ENCODE measurements around the gene MAL. TPM values are rescaled to one million over a fixed set of nuclear protein-coding genes. Genes with fewer than 3 reads are reported as not detected.
A peak's percentile ranks its signal among the peaks of the same experiment; 100 is the strongest.

MAL gene
- total RNA-seq, 1 donor from 2014 or later = not detected

GRCh38 chr2:95014126-95014708, 11.3 kb upstream of the MAL start:
- DNase-seq (ENCODE audit: low spot score in 2 of 2) (no peak), FAIRE-seq (no peak)

DNA sequence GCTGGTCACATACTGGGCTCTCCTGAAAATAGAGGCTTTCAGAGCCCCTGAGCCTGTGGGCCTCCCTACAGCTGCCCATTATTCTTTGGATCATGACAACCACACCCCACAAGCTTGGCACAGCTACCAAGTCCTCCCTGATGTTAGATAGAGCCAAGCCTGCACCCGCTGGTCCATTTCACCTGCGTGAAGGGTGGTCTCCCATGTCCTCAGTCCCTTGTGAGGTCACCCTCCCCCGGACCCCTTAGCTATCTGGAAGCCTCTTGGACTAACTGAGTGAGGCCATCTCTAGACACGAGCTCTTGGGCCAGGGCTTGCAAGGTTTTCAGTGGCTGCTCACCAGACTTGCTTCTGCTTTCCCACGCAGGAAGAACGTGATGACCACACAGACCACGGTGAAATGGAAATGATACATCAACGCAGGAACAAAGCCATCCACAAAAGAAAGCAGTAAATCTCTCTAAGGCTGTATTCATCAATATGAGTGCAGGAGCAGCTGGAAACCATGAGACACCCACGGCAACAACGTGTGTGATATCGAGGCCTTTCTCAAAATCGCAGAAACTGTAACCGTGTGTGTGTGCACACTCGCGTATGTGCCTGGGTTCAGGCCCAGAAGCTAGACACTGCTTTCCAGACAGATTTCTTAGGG, 10.1 kb upstream of the MAL start:
- no peak for FAIRE-seq
- DNase-seq (ENCODE audit: low spot score in 2 of 2) = no peak

- no peak for FAIRE-seq
- no peak for DNase-seq (ENCODE audit: low spot score in 2 of 2)
Observed at GRCh38 chr2:95016616-95017015, 8.9 kb upstream of the MAL start.

DNA sequence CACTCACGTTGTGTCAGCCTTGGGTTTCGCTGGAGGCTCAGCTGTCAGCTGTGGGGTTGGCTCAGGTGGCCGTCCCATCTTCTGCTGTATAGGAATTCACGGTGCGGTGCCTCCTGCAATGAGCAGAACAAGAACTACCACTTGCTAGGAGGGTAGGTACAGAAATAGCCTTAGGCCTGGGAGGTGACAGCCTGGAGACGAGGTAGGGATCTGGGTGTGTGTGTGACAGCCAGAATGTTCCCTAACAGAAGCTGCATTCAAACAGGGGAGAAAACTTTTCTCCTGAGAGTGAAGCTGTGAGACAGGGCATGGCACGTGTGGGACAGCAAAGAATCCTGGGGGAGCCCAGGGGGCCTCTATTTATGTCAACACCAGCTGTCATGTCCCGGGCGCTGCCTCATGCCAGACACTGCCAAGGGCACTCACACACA, 8.4 kb upstream of the MAL start:
- FAIRE-seq (no peak), DNase-seq (ENCODE audit: low spot score in 2 of 2) (no peak)

GRCh38 chr2:95017836-95018235, 7.7 kb upstream of the MAL start:
- no peak for DNase-seq (ENCODE audit: low spot score in 2 of 2)
- no peak for FAIRE-seq

DNA sequence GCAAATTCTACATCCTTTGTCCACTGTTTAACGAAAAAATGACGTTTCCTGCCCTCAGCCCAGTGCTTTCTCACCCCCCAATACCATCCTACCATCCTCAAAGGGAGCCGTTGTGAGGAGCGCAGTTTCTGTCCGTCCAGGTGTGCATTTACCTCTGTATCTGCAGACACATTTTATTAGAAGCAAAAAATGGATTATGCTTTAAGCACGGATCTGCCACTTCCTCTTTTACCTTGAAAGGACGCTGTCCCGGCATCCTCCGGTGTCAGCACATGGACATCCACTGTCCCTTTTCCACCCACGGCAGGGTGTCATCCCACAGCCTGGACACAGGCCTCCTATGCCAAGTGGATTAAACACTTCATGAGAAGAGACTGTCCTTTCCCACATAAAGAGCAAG, 7.2 kb upstream of the MAL start:
- FAIRE-seq = no peak

DNA sequence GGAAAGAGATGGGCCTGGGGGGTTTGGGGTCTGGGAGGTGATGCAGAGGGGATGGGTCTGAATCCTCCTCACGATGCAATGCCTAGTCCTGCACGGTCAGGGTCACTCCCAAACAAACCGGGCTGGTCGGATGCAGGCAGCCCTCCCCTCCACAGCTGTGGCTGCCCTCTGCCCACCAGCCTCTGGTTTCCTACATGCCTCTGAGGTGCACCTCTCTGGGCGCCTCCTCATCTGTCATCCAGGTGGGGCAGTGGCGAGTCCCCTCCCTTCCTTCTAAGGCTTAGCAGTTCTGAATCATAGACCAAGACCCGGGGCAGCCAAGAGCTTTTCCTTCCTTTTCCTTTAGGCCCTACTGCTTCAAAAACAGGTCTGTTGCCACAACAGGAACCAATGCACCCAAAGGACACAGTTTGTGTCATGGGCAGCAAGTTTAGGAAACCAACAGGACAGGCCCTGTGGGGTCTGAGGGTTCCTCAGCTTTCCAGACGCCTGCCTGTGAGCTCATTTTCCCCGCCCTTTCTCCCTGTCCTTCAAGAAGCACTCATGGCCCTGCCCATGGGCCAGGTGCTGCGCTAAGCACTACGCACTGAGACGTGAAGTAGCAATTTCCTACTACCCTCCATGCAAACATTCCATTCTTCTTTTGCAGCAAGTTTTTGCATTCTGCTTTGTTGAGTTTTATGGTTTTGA, 6.5 kb upstream of the MAL start:
- no peak for DNase-seq (ENCODE audit: low spot score in 2 of 2)
- FAIRE-seq = no peak

More for the DNA sequence above, 7.2 kb upstream of the MAL start:
- DNase-seq (ENCODE audit: low spot score in 2 of 2) = no peak

- FAIRE-seq (no peak), DNase-seq (ENCODE audit: low spot score in 2 of 2) (no peak)
Observed at GRCh38 chr2:95019572-95019971, 5.9 kb upstream of the MAL start.

DNA sequence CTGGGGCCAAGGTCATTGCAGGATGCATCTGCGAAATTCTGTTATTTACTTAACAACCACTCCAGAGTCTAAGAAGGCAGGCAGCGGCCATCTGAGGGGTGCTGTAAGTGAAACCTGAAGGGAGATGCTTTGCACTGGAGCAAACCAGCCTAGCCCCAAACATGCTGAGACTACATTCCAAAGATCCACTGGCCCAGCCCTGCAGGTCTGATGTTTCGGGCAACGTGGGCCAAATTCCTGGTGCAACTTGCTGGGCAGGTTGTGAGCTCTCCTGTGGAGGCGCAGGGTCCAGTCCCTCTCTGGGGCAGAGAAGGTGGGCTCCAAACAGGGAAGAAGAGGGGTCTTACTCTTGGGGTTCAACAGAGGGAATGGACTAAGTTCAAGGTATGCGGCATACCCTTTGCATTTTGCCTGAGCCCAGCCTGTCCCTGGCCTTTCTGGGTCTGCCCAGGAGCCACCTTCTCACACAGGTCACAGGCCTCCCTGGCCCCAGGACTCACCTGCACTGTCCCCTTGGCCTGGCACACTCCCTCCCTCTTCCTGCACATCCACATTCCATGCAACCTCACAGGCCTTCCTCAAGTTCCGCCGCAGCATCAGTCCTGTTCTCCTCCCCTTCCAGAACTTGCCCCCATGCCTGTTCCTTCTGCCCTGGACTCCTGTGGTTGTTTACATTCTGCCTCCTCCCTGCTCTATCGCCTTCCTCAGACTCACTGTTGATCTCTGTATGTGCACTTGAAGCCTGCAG, 5.1 kb upstream of the MAL start:
- FAIRE-seq (no peak), DNase-seq (ENCODE audit: low spot score in 2 of 2) (no peak)

GRCh38 chr2:95021023-95021416, 4.5 kb upstream of the MAL start:
- DNase-seq (ENCODE audit: low spot score in 2 of 2) = no peak
- FAIRE-seq = no peak

DNA sequence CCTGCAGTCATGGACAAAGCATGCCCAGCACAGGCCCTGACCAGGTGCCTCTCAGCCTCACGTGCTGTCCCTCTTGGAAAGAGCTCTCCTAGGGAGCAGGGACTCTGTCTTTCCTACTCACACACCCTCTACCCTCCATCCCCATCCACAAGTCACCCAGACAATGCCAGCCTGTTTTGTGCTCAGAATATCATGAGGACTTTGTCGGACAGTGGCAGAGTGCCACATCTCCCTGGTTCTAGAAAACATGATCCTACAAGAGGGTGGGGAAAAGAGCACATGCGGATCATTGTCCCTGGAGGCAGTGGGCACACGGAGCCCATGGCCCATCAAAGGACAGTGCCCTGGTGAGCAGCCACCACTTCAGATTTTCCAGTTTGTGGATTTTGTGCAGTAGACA, 3.7 kb upstream of the MAL start:
- no peak for DNase-seq (ENCODE audit: low spot score in 2 of 2)
- FAIRE-seq = no peak

- FAIRE-seq (no peak), DNase-seq (ENCODE audit: low spot score in 2 of 2) (peak; percentile 73 to 77)
Observed at GRCh38 chr2:95022309-95023221, 2.9 kb upstream of the MAL start.

GRCh38 chr2:95023222-95023597, 2.3 kb upstream of the MAL start:
- FAIRE-seq (no peak), DNase-seq (ENCODE audit: low spot score in 2 of 2) (no peak)

DNA sequence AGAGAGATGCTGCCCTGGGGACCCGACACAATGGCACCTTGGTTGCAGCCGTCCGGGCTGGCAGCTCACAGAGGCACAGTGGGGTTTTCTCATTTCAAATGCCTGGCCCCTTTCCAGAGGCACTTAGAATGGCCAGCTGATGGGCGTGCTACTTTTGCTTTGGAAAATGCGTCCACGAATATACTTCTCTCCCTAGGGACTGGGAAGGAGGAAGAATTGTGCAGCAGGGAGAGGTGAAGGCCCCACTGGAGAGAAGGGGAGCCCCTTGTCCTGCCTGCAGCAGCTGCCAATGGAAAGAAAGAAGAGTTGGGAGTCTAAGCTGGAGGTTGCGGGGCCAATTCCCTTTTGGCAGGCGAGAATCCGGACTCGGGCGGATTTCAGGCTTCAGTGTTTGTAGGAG, 1.1 kb upstream of the MAL start:
- FAIRE-seq = no peak
- DNase-seq (ENCODE audit: low spot score in 2 of 2) = peak in 1 of 2 donors; percentile 55

- DNase-seq (ENCODE audit: low spot score in 2 of 2) (peak in 1 of 2 donors; percentile 46), FAIRE-seq (no peak)
Observed at GRCh38 chr2:95024960-95025405, 525 bp upstream of the MAL start.

DNA sequence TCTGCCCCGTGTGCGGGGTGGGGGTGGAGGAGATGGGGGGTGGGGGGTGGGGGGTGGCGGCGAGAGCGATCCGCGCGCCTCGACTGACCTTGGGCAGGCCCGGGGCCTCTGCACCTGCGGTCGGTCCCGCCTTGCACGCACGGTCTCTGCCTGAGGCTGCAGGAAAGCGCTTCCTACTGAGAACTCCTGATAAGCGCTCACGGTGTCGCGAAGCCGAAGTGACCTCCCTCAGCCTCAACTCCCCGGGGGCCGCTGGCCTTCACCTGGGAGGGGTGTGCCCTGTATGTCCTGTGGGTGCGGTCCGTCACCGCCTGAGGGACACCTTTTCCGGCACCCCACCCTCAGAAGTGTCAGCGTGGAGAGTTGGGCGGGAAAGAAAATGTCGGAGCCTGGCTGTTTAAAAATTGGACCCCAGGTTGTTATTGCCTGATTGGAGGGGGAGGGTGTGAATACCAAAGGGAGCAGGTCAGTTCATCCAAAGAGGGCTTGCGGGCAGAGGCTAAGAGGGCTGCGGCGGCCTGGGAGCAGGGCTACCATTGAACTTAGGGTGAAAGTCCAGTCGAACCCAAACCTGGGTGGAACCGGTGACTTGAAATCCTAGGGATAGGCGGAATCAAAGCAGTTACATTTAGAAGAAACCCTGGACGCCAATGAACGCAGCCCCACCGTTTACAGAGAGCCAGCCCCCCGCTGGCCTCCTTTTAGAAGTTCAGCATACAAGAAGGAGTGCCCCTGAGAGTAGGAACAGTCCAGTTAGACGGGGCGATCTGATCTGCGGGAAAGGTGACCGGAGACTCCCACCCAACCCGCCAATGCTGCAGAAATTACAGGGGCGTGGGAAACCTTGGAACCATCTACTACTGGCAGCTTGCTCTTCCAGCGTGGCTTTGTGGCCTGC, 1.2 kb downstream of the MAL start:
- DNase-seq (ENCODE audit: low spot score in 2 of 2) (peak in 1 of 2 donors; percentile 48), FAIRE-seq (no peak)

DNA sequence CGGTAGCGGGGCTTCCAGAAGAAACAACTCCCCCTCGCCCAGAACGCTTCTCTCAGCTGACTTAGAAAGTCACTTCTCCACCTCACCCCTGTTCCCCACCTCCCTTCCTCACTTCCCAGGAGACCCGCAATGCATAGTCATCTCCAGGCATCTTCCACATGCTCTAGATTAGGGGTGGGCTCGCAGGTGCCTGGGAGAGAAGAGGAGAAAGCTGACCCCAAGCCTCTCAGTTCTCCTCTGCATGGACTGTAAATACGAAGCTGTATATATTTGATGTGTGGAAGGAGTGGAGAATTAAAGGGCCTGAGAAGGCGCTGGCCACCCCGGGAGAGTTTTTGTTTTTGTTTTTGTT, 1.8 kb downstream of the MAL start:
- FAIRE-seq (no peak), DNase-seq (ENCODE audit: low spot score in 2 of 2) (peak in 1 of 2 donors; percentile 31)

DNA sequence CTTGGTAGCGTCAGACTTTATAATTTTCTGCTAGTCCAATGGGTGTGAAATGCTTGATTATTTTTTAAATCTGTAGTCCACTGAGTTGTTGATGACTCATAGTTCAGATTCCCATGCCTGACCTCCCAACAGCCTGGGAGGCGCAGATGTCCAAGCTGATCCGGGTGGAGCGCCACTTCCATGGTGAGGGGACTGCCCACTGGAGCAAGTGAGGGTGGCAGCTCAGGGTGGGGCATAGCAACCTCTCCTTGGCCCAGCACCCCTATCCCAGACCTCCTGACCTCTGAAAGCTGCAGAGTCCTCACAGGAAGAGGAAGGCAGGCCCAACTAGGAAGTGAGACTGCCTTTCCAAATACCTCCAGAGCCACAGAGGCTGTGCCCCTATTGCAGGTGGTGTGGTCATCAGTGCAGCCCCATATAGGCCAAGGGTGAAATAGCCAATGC, 4.4 kb downstream of the MAL start:
- DNase-seq (ENCODE audit: low spot score in 2 of 2) (no peak), FAIRE-seq (no peak)

GRCh38 chr2:95030496-95030895, 5.0 kb downstream of the MAL start:
- no peak for FAIRE-seq

More at GRCh38 chr2:95030496-95030895, 5.0 kb downstream of the MAL start:
- DNase-seq (ENCODE audit: low spot score in 2 of 2) = no peak
